Endothelial cell of umbilical vein (primary cell): ENCODE measurements around the gene CWF19L2. TPM values are rescaled to one million over a fixed set of nuclear protein-coding genes. Genes with fewer than 3 reads are reported as not detected.

Source experiments
- BruUV-seq: library from RNA; stranded (reverse); fragments of 400-500 nt; replicated peaks from 2 replicates; lab custom pipeline; 2021; lab: Mats Ljungman, UMichigan
- CTCF ChIA-PET: fragments of 300-600, 350-600 bp; sonication (Branson Sonifier 250); formaldehyde crosslinking; loops from one replicate; lab custom pipeline; 2021; ENCODE audit warnings: antibody characterized with exemption, inconsistent platforms; lab: Charles Lee
- POLR2A ChIA-PET: fragments of 300-600, 350-600 bp; sonication (Branson Sonifier 250); formaldehyde crosslinking; loops from one replicate; lab custom pipeline; 2021; ENCODE audit warnings: antibody characterized with exemption, inconsistent platforms; lab: Charles Lee
- DNase-seq: peaks from one replicate; pipeline ENCODE4 v3.0.0-alpha.2; 2011; ENCODE audit warnings: low read depth, low spot score
- FAIRE-seq: peaks from 2 replicates; lab custom pipeline; 2011; peaks lifted over from hg19 to GRCh38; lab: Jason Lieb, UNC
- H2AFZ ChIP-seq: 2 replicates; pipeline ENCODE4 v1.6.0; 2012; ENCODE audit warnings: low read depth, low read length, control low read depth, inconsistent platforms
- H3K27ac ChIP-seq: 2 replicates; pipeline ENCODE4 v1.5.1; 2011; ENCODE audit warnings: low read depth, mild to moderate bottlenecking, control low read depth, low read length, moderate library complexity; ENCODE audit not compliant: insufficient read depth
- H3K27me3 ChIP-seq, 2 experiments: 2 replicates each; pipeline versions ENCODE4 v1.6.0 to v1.6.1; 2011; ENCODE audit warnings: low read length in 2 of 2, mixed read lengths in 1 of 2; ENCODE audit not compliant: control insufficient read depth in 2 of 2, insufficient read depth in 2 of 2
- H3K36me3 ChIP-seq, 2 experiments: 2 replicates in 1 of 2; 3 replicates in 1 of 2; pipeline ENCODE4 v1.5.1; 2011; ENCODE audit warnings: low read length in 2 of 2, mild to moderate bottlenecking in 1 of 2, moderate library complexity in 1 of 2; ENCODE audit not compliant: control insufficient read depth in 2 of 2, insufficient read depth in 2 of 2; ENCODE audit errors: extremely low read depth in 1 of 2
- H3K4me1 ChIP-seq: 3 replicates; pipeline ENCODE4 v1.5.1; 2011; ENCODE audit warnings: mild to moderate bottlenecking, low read length; ENCODE audit not compliant: control insufficient read depth, insufficient read depth; ENCODE audit errors: extremely low read depth
- H3K4me2 ChIP-seq: 2 replicates; pipeline ENCODE4 v1.6.1; 2011; ENCODE audit warnings: low read length, control low read depth, mixed read lengths; ENCODE audit not compliant: insufficient read depth
- H3K4me3 ChIP-seq, 3 experiments: fragments of 200-600 bp in 1 of 3; sonication (generic), shearing (Covaris generic) in 1 of 3; replicated peaks in 1 of 3; 2 replicates each; pipeline ENCODE4 v1.5.1; 2011 to 2016; ENCODE audit warnings: control low read depth in 3 of 3, low read length in 3 of 3, mild to moderate bottlenecking in 2 of 3, inconsistent platforms in 1 of 3, low read depth in 1 of 3, moderate library complexity in 1 of 3; ENCODE audit not compliant: insufficient read depth in 1 of 3
- H3K79me2 ChIP-seq: 2 replicates; pipeline ENCODE4 v1.6.0; 2012; ENCODE audit warnings: low read length, inconsistent platforms; ENCODE audit not compliant: control insufficient read depth, insufficient read depth
- H3K9ac ChIP-seq: replicated peaks from 2 replicates; pipeline ENCODE3; 2011; ENCODE audit warnings: low read length, control low read depth; ENCODE audit not compliant: insufficient read depth; ENCODE audit errors: extremely low read depth
- H3K9me1 ChIP-seq: replicated peaks from 3 replicates; pipeline ENCODE4 v1.6.0; 2011; ENCODE audit warnings: mild to moderate bottlenecking, low read length; ENCODE audit not compliant: control insufficient read depth, insufficient read depth; ENCODE audit errors: extremely low read depth
- H3K9me3 ChIP-seq: replicated peaks from 2 replicates; pipeline ENCODE4 v1.5.1; 2012; ENCODE audit warnings: low read length, inconsistent platforms; ENCODE audit not compliant: control insufficient read depth, insufficient read depth
- H4K20me1 ChIP-seq: replicated peaks from 2 replicates; pipeline ENCODE3; 2011; ENCODE audit warnings: mild to moderate bottlenecking, low read length; ENCODE audit not compliant: control insufficient read depth, insufficient read depth; ENCODE audit errors: extremely low read depth
- CTCF ChIP-seq, 2 donors: IDR thresholded peaks; 1 replicate in 1 of 2; 2 replicates in 1 of 2; pipeline ENCODE4 v1.5.1; 2011; ENCODE audit warnings: low read length in 2 of 2, mild to moderate bottlenecking in 2 of 2, moderate library complexity in 2 of 2, control low read depth in 1 of 2, inconsistent platforms in 1 of 2, low read depth in 1 of 2; ENCODE audit not compliant: insufficient read depth in 1 of 2; ENCODE audit errors: extremely low read depth in 1 of 2
- EZH2 ChIP-seq: IDR thresholded peaks from 2 replicates; pipeline ENCODE4 v1.6.1; 2012; ENCODE audit warnings: borderline replicate concordance, low read depth, mild to moderate bottlenecking, moderate library complexity, low read length, inconsistent platforms; ENCODE audit not compliant: severe bottlenecking
- FOS ChIP-seq: IDR thresholded peaks from 2 replicates; pipeline ENCODE4 v1.6.1; 2011; ENCODE audit warnings: mild to moderate bottlenecking, low read length, moderate library complexity, borderline replicate concordance; ENCODE audit not compliant: insufficient read depth
- GATA2 ChIP-seq: IDR thresholded peaks from 2 replicates; pipeline ENCODE4 v1.7.0; 2011; ENCODE audit warnings: low read depth, mild to moderate bottlenecking, moderate library complexity, mixed read lengths, low read length; ENCODE audit not compliant: insufficient read length, insufficient read depth
- JUN ChIP-seq: IDR thresholded peaks from 2 replicates; pipeline ENCODE4 v1.6.1; 2011; ENCODE audit warnings: borderline replicate concordance, low read depth; ENCODE audit not compliant: insufficient read length, insufficient read depth
- MAX ChIP-seq: IDR thresholded peaks from 2 replicates; pipeline ENCODE4 v1.6.1; 2011; ENCODE audit not compliant: insufficient read depth, insufficient read length
- MYC ChIP-seq: IDR thresholded peaks from one replicate; pipeline ENCODE4 v1.6.1; 2011; ENCODE audit warnings: mild to moderate bottlenecking, low read depth, low read length
- POLR2A ChIP-seq: IDR thresholded peaks from 2 replicates; pipeline ENCODE4 v1.6.1; 2012; ENCODE audit warnings: low read depth, mild to moderate bottlenecking, control low read depth, low read length
- POLR2AphosphoS5 ChIP-seq: IDR thresholded peaks from 2 replicates; pipeline ENCODE4 v1.6.1; 2012; ENCODE audit warnings: low read depth, mild to moderate bottlenecking, control low read depth, low read length, moderate library complexity; ENCODE audit not compliant: insufficient read depth
- dilution Hi-C: fragments of 300-500 bp; cut with MboI; formaldehyde crosslinking; loops from one replicate; pipeline ENCODE4 v1.15.0; 2019; ENCODE audit warnings: low sequenced_read_pairs; ENCODE audit not compliant: extremely low pct_ligation_motif_present
- intact Hi-C: fragments of 100-400 bp; cut with micrococcal nuclease; formaldehyde crosslinking; loops from one replicate; pipeline ENCODE4 v1.10.0; 2022
- polyA plus RNA-seq, 4 experiments: library from polyadenylated mRNA; depleted of rRNA in 3 of 4; stranded (reverse) in 3 of 4; unstranded in 1 of 4; fragments of >200 nt; gene quantifications; 2 replicates each; pipeline versions ENCODE4 v1.2.1 to v1.2.3, GENCODE V29; 2011 to 2012; ENCODE audit warnings: missing spikeins in 1 of 4
- total RNA-seq: library from RNA; stranded (reverse); gene quantifications from 2 replicates; pipeline ENCODE4 v1.2.3, GENCODE V29; 2021

The CWF19L2 gene
- total and polyA plus RNA-seq, 2 donors (not counting 3 experiments of a cell fraction or from before 2014, with no cell fraction given): 1.4 to 11.8 TPM

GRCh38 chr11:107494055-107494454 lies 36.4 kb upstream of the CWF19L2 start:
- H3K4me1 ChIP-seq: no peaks in the 10 kb centered on the region
- H3K4me3 ChIP-seq: no peak overlapping the region
- no peaks in the 10 kb centered on the region for H3K79me2 ChIP-seq
- ChIA-PET CTCF (no interaction called here), POLR2A (no interaction called here)
- dilution Hi-C loops: no loop called here
- no peaks in the 10 kb centered on the region for H4K20me1 ChIP-seq
- H3K9me3 ChIP-seq: no peaks in the 10 kb centered on the region
- TF ChIP-seq EZH2 (no peak), MAX (no peak), FOS (no peak), POLR2AphosphoS5 (no peak), POLR2A (no peak), CTCF (IDR thresholded peaks at IDR 0.05; ENCODE audit: extremely low read depth in 1 of 2, insufficient read depth in 1 of 2, low read depth in 1 of 2, low read length in 2 of 2) (no peak), MYC (no peak), GATA2 (no peak), JUN (no peak)
- BruUV-seq: no TSS peak
- no peak overlapping the region for H3K4me2 ChIP-seq
- no peaks in the 10 kb centered on the region for H3K9me1 ChIP-seq
- H2AFZ ChIP-seq: no peak overlapping the region
- H3K9ac ChIP-seq: no peak overlapping the region
- intact Hi-C loops: no loop called here
- no peaks in the 10 kb centered on the region for H3K36me3 ChIP-seq
- H3K27ac ChIP-seq: no peak overlapping the region
- no peak for FAIRE-seq
- peaks cover 0 to 3% of the 10 kb centered on the region in 2 experiments for H3K27me3 ChIP-seq
- DNase-seq: no peak
